Ammon's horn (tissue), 1 donor: ENCODE results near the gene PRAMEF27.
"Not testable (repeated sequence)": the region's sequence is repeated elsewhere in the genome, so short reads cannot be mapped to it uniquely, and the experiment has no call there.

Source experiments
- DNase-seq: peaks from one replicate; pipeline ENCODE4 v3.0.0-alpha.2; 2016; ENCODE audit warnings: low spot score

The PRAMEF27 gene

GRCh38 chr1:13056475-13056874, at the start of gene PRAMEF27:
PRAMEF27 (minus strand) TSS chr1:13056575; CDS start chr1:13053659, 2,916 bp downstream.
- DNase-seq, result not testable (repeated sequence)

- DNase-seq, result not testable (repeated sequence)
Measured at GRCh38 chr1:13070474-13070873, 14.1 kb upstream of the PRAMEF27 start, which contains the start of gene PRAMEF25. PRAMEF25 (plus strand) TSS chr1:13070774; CDS start chr1:13073694, 2,920 bp downstream.

- not testable (repeated sequence) for DNase-seq
Measured at GRCh38 chr1:13019846-13020245, 36.5 kb downstream of the PRAMEF27 start.

DNA sequence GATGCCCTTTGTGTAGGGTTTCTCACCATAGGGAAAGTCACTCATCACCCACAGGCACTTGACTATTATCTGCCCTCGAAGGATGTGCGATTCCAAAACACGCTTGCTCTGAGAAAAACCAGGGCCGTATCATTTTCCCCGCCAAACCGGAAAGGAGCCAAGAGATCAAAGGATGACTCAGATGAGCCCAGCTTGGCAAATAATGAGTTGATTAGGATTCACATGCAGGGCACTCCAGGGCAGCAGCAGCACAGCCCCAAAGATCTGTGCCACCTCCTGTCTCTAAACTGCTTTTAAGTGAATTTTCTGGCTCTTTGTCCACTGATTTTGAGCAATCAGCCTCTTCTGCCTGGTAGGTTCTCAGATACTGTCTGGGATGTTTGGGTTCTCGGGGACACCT, 44.4 kb downstream of the PRAMEF27 start:
- DNase-seq, result not testable (repeated sequence)

GRCh38 chr1:13009348-13009747, 47.0 kb downstream of the PRAMEF27 start:
- DNase-seq, result not testable (repeated sequence)

DNA sequence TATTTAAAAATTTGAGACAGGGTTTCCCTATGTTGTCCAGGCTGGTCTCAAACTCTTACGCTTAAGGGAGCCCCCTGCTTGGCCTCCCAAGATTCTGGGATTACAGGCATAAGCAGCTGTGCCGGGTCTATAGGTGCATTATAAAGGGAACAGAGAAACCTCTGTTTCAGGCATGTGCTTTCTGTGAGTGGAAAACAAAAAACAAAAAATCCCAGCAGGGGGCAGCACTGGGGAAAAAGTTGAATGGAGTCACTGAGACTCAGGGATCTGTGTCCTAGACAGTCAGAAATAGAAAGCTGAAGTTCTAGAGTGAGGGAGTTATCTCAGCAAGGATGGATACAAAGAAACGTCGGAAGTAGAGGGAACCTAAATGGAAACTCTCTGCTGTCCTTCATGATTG, 50.6 kb downstream of the PRAMEF27 start:
- DNase-seq, result not testable (repeated sequence)
